Endothelial cell (in vitro differentiated cells): ENCODE measurements around the gene DGAT2. TPM values are rescaled to one million over a fixed set of nuclear protein-coding genes. Genes with fewer than 3 reads are reported as not detected.
"Not testable (repeated sequence)": the region's sequence is repeated elsewhere in the genome, so short reads cannot be mapped to it uniquely, and the experiment has no call there.

Source experiments
- DNase-seq: peaks from one replicate; pipeline ENCODE4 v3.0.0; 2021; ENCODE audit warnings: low spot score
- H3K27ac Mint-ChIP-seq: one replicate; pipeline ENCODE4 v1.8.0; 2021; ENCODE audit warnings: mixed read lengths, inconsistent platforms; ENCODE audit not compliant: unreplicated experiment
- H3K27me3 Mint-ChIP-seq: one replicate; pipeline ENCODE4 v1.8.0; 2021; ENCODE audit warnings: mild to moderate bottlenecking, moderate library complexity, mixed read lengths, inconsistent platforms; ENCODE audit not compliant: unreplicated experiment
- H3K36me3 Mint-ChIP-seq: one replicate; pipeline ENCODE4 v1.8.0; 2021; ENCODE audit warnings: mild to moderate bottlenecking, low read depth, mixed read lengths, inconsistent platforms; ENCODE audit not compliant: unreplicated experiment
- H3K4me1 Mint-ChIP-seq: one replicate; pipeline ENCODE4 v1.8.0; 2021; ENCODE audit warnings: mild to moderate bottlenecking, mixed read lengths, inconsistent platforms; ENCODE audit not compliant: unreplicated experiment
- H3K4me3 Mint-ChIP-seq: one replicate; pipeline ENCODE4 v1.8.0; 2021; ENCODE audit warnings: mild to moderate bottlenecking, mixed read lengths, inconsistent platforms; ENCODE audit not compliant: unreplicated experiment
- H3K9me3 Mint-ChIP-seq: one replicate; pipeline ENCODE4 v1.8.0; 2021; ENCODE audit warnings: mixed read lengths, inconsistent platforms; ENCODE audit not compliant: unreplicated experiment
- total RNA-seq: library from RNA; stranded (reverse); fragmentation: NEBNext Ultra II Directional; extraction: Animal tissue kit (Norgen Biotek cat#: 25700); gene quantifications from one replicate; pipeline ENCODE4 v1.2.1, GENCODE V29; 2021; ENCODE audit not compliant: unreplicated experiment
- TF ChIP-seq, protein P1 (sequence below): fragments of 200-600 bp; sonication (generic); IDR thresholded peaks from one replicate; pipeline ENCODE4 v1.5.0; 2021; ENCODE audit warnings: antibody characterized with exemption; ENCODE audit not compliant: unreplicated experiment

DGAT2 gene
- total RNA-seq, 1 donor from 2014 or later, result 0.51 TPM

DNA sequence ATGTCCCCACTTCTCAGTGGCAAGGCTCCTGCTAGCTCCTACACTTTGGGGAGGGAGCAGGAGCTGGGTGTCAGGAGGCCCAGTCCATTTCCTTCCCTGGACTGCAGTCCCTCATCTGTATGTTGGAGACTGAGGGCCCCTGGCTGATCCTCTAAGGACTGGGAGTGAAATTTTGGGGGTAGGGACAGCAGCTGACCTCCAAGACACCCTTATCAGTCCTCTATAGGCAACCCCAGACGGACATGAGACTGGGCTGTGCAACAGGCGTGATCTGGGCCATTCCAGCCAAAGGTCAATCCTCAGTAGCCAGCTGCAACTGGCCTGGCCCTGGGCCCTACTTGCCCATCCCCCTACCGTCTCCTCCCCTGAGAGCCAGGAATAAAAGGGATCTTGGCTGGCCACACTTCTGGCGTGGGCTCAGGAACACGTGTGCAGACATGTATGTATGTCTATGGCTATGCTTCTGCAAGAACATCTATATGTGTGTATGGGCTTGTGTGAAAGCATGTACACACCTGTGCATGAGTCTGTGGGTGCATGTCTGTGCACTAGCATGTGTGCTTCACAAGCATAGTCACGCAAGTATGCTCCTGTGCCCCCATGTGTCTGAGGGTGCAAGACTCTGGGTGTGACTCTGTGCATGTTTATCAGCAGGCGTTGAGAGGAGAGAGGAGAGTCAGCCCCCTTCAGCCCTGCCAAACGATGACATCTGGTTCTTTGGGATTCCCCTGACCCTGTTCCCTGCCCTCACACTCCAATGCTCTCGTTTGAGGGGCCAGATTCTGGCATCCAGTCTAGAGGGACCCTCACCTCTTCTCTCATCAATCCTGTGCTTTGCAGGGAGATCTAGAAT lies 24.6 kb upstream of the DGAT2 start:
- no peaks in the 10 kb centered on the region for H3K9me3 Mint-ChIP-seq
- no peak for DNase-seq
- H3K4me1 Mint-ChIP-seq, result no peaks in the 10 kb centered on the region
- TF ChIP-seq, protein P1, sequence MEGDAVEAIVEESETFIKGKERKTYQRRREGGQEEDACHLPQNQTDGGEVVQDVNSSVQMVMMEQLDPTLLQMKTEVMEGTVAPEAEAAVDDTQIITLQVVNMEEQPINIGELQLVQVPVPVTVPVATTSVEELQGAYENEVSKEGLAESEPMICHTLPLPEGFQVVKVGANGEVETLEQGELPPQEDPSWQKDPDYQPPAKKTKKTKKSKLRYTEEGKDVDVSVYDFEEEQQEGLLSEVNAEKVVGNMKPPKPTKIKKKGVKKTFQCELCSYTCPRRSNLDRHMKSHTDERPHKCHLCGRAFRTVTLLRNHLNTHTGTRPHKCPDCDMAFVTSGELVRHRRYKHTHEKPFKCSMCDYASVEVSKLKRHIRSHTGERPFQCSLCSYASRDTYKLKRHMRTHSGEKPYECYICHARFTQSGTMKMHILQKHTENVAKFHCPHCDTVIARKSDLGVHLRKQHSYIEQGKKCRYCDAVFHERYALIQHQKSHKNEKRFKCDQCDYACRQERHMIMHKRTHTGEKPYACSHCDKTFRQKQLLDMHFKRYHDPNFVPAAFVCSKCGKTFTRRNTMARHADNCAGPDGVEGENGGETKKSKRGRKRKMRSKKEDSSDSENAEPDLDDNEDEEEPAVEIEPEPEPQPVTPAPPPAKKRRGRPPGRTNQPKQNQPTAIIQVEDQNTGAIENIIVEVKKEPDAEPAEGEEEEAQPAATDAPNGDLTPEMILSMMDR, result no peak
- peaks cover 1% of the 10 kb centered on the region for H3K27me3 Mint-ChIP-seq
- no peaks in the 10 kb centered on the region for H3K36me3 Mint-ChIP-seq
- no peak overlapping the region for H3K27ac Mint-ChIP-seq
- no peak overlapping the region for H3K4me3 Mint-ChIP-seq

DNA sequence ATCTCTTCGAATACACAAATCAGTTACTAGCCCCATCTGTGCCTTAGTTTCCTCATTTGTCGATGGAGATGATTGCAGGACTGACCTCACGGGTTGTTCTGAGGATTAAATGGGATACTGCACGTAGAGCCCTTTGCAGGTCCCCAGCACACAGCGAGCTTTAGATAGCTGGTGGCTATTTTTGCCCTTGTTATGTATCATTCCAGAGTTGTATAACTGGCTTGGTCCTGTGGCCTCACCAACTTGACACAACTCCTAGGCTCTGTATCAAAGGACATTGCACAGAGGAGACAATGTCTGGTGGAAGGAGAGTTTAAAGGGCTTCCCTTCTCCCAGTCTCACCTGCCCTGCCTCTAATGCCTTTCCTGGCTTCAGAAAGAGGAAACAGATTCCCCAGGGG lies 22.8 kb upstream of the DGAT2 start:
- Mint-ChIP-seq H3K4me3 (no peak overlapping the region), H3K27ac (no peak overlapping the region), H3K36me3 (no peaks in the 10 kb centered on the region), H3K4me1 (no peaks in the 10 kb centered on the region), H3K27me3 (peaks cover 1% of the 10 kb centered on the region), H3K9me3 (no peaks in the 10 kb centered on the region)
- DNase-seq, result no peak
- TF ChIP-seq, protein P1, result no peak

DNA sequence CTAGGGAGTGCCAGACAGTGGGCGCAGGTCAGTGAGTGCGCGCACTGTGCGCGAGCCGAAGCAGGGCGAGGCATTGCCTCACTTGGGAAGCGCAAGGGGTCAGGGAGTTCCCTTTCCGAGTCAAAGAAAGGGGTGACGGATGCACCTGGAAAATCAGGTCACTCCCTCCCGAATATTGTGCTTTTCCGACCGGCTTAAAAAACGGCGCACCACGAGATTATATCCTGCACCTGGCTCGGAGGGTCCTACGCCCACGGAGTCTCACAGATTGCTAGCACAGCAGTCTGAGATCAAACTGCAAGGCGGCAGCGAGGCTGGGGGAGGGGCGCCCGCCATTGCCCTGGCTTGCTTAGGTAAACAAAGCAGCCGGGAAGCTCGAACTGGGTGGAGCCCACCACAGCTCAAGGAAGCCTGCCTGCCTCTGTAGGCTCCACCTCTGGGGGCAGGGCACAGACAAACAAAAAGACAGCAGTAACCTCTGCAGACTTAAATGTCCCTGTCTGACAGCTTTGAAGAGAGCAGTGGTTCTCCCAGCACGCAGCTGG lies 19.8 kb upstream of the DGAT2 start:
- H3K27ac Mint-ChIP-seq, DNase-seq, H3K4me3 Mint-ChIP-seq, H3K9me3 Mint-ChIP-seq, H3K4me1 Mint-ChIP-seq, H3K27me3 Mint-ChIP-seq, H3K36me3 Mint-ChIP-seq: not testable (repeated sequence)

DNA sequence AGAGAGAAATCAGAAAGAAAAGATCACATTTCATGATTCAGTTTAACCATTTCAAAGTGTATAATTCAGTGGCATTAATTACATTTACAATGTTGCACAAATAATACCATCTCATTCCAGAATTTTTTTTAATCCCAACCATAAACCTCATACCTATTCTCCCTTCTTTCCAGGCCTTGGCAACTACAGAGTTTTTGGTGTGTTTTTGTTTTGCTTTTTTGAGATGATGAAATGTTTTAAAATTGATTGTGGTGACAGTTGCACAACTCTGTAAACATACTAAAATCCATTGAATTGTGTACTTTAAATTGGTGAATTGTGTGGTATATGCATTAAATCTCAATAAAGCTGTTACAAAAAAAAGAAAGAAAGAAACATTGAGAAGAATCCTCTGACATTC lies 13.6 kb upstream of the DGAT2 start:
- DNase-seq, H3K9me3 Mint-ChIP-seq, H3K27ac Mint-ChIP-seq, H3K27me3 Mint-ChIP-seq, H3K4me1 Mint-ChIP-seq, H3K36me3 Mint-ChIP-seq, H3K4me3 Mint-ChIP-seq: not testable (repeated sequence)

DNA sequence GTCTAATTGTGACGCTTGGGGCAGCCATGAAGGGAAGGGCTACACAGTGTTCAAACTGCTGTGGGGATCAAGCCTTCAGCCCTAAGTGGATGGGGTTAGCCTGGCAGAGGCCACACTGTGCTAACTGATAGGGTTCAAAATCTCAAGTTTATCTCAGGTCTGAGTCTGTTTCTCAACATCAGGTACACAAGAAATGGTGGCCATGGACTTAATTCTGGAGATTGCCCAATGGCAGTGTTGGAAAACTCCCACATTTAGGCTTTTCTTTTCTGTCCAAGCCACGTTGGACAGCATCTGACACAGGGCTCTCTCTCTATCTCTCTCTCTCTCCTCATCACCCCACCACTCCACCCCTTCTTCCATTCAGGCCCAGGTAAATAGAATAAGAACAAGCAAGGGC lies 10.9 kb upstream of the DGAT2 start:
- peaks cover 2% of the 10 kb centered on the region for H3K27me3 Mint-ChIP-seq
- H3K27ac Mint-ChIP-seq, result no peak overlapping the region
- H3K4me3 Mint-ChIP-seq, result no peak overlapping the region
- H3K4me1 Mint-ChIP-seq, result no peaks in the 10 kb centered on the region
- DNase-seq, result no peak
- no peaks in the 10 kb centered on the region for H3K36me3 Mint-ChIP-seq
- TF ChIP-seq, protein P1, result no peak
- no peaks in the 10 kb centered on the region for H3K9me3 Mint-ChIP-seq

DNA sequence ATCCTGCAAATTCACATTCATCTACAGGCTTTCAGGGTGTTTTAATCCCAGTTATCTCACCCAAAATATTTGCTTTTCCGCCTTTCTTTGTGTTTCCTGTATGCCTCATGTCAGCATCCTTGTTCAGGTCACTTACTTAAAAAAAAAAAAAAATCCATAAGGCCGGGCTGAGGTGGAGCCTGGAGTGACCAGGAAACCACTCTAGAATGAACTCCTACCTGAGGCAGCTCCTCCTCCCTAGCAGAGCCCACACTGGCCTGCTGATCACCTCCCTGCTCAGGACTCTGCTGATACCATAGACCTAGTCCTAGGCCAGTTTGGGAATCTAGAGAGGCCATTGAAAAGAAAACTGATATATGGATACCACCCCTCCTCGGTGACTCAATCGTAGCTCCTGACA lies 8.7 kb upstream of the DGAT2 start:
- H3K9me3 Mint-ChIP-seq, result no peaks in the 10 kb centered on the region

More for the DNA sequence above, 8.7 kb upstream of the DGAT2 start:
- Mint-ChIP-seq H3K36me3 (no peaks in the 10 kb centered on the region), H3K27ac (no peak overlapping the region), H3K4me3 (no peak overlapping the region), H3K27me3 (peaks cover 2% of the 10 kb centered on the region), H3K4me1 (no peaks in the 10 kb centered on the region)
- TF ChIP-seq, protein P1, result no peak
- no peak for DNase-seq
